Activated CD4-positive, alpha-beta T cell treated with anti-CD3 and anti-CD28 coated beads for 48 hours (primary cell): ENCODE data around the gene TASP1.
"Not testable (repeated sequence)": the region's sequence is repeated elsewhere in the genome, so short reads cannot be mapped to it uniquely, and the experiment has no call there.

ENCODE experiments used
- DNase-seq: peaks from one replicate; pipeline ENCODE4 v3.0.0-alpha.2; 2020

Gene TASP1

GRCh38 chr20:13638496-13639149 is at the start of gene TASP1:
TASP1 (minus strand) TSS chr20:13638932; CDS start chr20:13630078, 8,854 bp downstream.
- peak; percentile 96 for DNase-seq

- no peak for DNase-seq
Measured at GRCh38 chr20:13687815-13688214, 49.1 kb upstream of the TASP1 start.

- no peak for DNase-seq
Measured at GRCh38 chr20:13685623-13686022, 46.9 kb upstream of the TASP1 start.

GRCh38 chr20:13684566-13685222 is 46.0 kb upstream of the TASP1 start:
- no peak for DNase-seq

GRCh38 chr20:13683833-13684232 is 45.1 kb upstream of the TASP1 start:
- no peak for DNase-seq

- no peak for DNase-seq
Measured at GRCh38 chr20:13681248-13682125, 42.8 kb upstream of the TASP1 start.

GRCh38 chr20:13678944-13679343 is 40.2 kb upstream of the TASP1 start:
- no peak for DNase-seq

GRCh38 chr20:13677241-13677640 is 38.5 kb upstream of the TASP1 start:
- no peak for DNase-seq

- no peak for DNase-seq
Measured at GRCh38 chr20:13676682-13677081, 38.0 kb upstream of the TASP1 start.

GRCh38 chr20:13672690-13673089 is 34.0 kb upstream of the TASP1 start:
- DNase-seq = no peak

GRCh38 chr20:13671916-13672378 is 33.2 kb upstream of the TASP1 start:
- no peak for DNase-seq

- no peak for DNase-seq
Measured at GRCh38 chr20:13671512-13671911, 32.8 kb upstream of the TASP1 start.

- DNase-seq = no peak
Measured at GRCh38 chr20:13670160-13670559, 31.4 kb upstream of the TASP1 start.

- DNase-seq = no peak
Measured at GRCh38 chr20:13665709-13666395, 27.1 kb upstream of the TASP1 start.

GRCh38 chr20:13661070-13661685 is 22.4 kb upstream of the TASP1 start:
- DNase-seq = no peak

- DNase-seq = no peak
Measured at GRCh38 chr20:13659288-13659687, 20.6 kb upstream of the TASP1 start.

GRCh38 chr20:13658060-13658459 is 19.3 kb upstream of the TASP1 start:
- DNase-seq = not testable (repeated sequence)

GRCh38 chr20:13656721-13657368 is 18.1 kb upstream of the TASP1 start:
- DNase-seq = no peak

- DNase-seq = no peak
Measured at GRCh38 chr20:13654463-13655023, 15.8 kb upstream of the TASP1 start.

GRCh38 chr20:13650474-13650873 is 11.7 kb upstream of the TASP1 start:
- no peak for DNase-seq
